Measurements from ENCODE around the gene PLA2G10. TPM values are rescaled to one million over a fixed set of nuclear protein-coding genes. Genes with fewer than 3 reads are reported as not detected.
"Not testable (repeated sequence)": the region's sequence is repeated elsewhere in the genome, so short reads cannot be mapped to it uniquely, and the experiment has no call there.

The PLA2G10 gene
- total RNA-seq, 1 donor from 2014 or later, result not detected

GRCh38 chr16:14668556-14669223 is 25.4 kb downstream of the PLA2G10 start:
- FAIRE-seq, result no peak
- no peak for DNase-seq (ENCODE audit: low spot score in 2 of 2)

- FAIRE-seq (no peak), DNase-seq (ENCODE audit: low spot score in 2 of 2) (no peak)
These were observed 26.5 kb downstream of the PLA2G10 start for GRCh38 chr16:14667347-14668266.

DNA sequence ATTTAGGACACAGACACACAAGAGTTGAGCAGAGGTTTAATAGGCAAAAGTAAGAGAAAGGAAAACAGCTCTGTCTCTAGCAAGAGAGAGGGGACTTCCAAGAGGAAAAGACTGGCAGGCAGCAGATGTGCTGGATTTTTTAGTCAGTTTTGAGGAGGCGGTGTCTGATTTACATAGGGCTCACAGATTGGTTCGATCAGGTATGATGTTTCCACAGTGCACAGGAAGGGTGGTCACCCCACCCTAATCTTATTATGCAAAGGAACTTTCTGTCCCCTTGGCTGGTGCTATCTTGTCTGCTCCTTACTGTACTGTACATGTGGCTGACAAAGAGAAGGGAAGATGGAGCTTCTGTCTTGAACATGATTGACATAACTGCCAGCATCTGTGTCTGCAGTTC is 36.0 kb downstream of the PLA2G10 start:
- FAIRE-seq (no peak), DNase-seq (ENCODE audit: low spot score in 2 of 2) (no peak)

- FAIRE-seq (no peak), DNase-seq (ENCODE audit: low spot score in 2 of 2) (no peak)
These were observed 41.4 kb downstream of the PLA2G10 start for GRCh38 chr16:14652726-14653125.

GRCh38 chr16:14650629-14651028 is 43.5 kb downstream of the PLA2G10 start:
- FAIRE-seq (no peak), DNase-seq (ENCODE audit: low spot score in 2 of 2) (no peak)

GRCh38 chr16:14649816-14650215 is 44.3 kb downstream of the PLA2G10 start:
- FAIRE-seq (no peak), DNase-seq (ENCODE audit: low spot score in 2 of 2) (no peak)

GRCh38 chr16:14641926-14642325 is 52.2 kb downstream of the PLA2G10 start:
- DNase-seq (ENCODE audit: low spot score in 2 of 2) (no peak), FAIRE-seq (no peak)

- DNase-seq (ENCODE audit: low spot score in 2 of 2) (no peak), FAIRE-seq (no peak)
These were observed 52.9 kb downstream of the PLA2G10 start for GRCh38 chr16:14641206-14641605.

GRCh38 chr16:14640538-14640937 is 53.6 kb downstream of the PLA2G10 start:
- FAIRE-seq (no peak), DNase-seq (ENCODE audit: low spot score in 2 of 2) (no peak)

DNA sequence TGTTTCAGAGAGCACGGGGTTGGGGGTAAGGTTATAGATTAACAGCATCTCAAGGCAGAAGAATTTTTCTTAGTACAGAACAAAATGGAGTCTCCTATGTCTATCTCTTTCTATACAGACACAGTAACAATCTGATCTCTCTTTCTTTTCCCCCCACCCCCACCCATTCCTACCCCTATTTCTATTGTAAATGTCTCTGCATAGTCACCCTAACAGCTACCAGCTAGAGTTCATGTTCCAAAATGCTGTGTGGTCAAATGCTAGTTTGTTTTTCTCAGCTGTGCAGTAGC is 57.2 kb downstream of the PLA2G10 start:
- not testable (repeated sequence) for FAIRE-seq; DNase-seq (ENCODE audit: low spot score in 2 of 2)

DNA sequence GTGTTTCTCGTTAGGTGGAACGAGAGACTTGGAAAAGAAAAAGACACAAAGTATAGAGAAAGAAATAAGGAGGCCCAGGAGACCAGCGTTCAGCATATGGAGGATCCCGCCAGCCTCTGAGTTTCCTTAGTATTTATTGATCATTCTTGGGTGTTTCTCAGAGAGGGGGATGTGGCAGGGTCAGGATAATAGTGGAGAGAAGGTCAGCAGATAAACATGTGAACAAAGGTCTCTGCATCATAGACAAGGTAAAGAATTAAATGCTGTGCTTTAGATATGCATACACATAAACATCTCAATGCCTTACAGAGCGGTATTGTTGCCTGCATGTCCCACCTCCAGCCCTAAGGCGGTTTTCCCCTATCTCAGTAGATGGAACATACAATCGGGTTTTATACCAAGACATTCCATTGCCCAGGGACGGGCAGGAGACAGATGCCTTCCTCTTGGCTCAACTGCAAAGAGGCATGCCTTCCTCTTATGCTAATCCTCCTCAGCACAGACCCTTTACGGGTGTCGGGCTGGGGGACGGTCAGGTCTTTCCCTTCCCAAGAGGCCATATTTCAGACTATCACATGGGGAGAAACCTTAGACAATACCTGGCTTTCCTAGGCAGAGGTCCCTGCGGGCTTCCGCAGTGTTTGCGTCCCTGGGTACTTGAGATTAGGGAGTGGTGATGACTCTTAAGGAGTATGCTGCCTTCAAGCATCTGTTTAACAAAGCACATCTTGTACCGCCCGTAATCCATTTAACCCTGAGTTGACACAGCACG is 57.7 kb downstream of the PLA2G10 start:
- not testable (repeated sequence) for DNase-seq (ENCODE audit: low spot score in 2 of 2); FAIRE-seq

GRCh38 chr16:14635395-14636165 is 58.5 kb downstream of the PLA2G10 start:
- FAIRE-seq (no peak), DNase-seq (ENCODE audit: low spot score in 2 of 2) (no peak)

DNA sequence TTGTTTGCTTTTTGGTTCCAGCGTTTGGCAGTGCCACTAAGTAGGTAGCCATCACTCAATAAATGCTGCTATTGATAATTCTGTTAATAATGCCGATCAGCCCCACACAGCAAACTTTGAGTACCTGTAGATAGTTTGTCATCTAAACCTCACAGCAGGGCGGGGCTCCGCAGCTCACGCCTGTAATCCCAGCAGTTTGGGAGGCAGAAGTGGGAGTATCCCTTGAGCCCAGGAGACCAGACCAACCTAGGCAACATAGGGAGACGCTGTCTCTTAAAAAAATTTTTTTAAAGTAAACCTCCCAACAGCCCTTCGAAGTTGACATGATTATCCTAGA is 59.8 kb downstream of the PLA2G10 start:
- DNase-seq (ENCODE audit: low spot score in 2 of 2) (no peak), FAIRE-seq (no peak)

DNA sequence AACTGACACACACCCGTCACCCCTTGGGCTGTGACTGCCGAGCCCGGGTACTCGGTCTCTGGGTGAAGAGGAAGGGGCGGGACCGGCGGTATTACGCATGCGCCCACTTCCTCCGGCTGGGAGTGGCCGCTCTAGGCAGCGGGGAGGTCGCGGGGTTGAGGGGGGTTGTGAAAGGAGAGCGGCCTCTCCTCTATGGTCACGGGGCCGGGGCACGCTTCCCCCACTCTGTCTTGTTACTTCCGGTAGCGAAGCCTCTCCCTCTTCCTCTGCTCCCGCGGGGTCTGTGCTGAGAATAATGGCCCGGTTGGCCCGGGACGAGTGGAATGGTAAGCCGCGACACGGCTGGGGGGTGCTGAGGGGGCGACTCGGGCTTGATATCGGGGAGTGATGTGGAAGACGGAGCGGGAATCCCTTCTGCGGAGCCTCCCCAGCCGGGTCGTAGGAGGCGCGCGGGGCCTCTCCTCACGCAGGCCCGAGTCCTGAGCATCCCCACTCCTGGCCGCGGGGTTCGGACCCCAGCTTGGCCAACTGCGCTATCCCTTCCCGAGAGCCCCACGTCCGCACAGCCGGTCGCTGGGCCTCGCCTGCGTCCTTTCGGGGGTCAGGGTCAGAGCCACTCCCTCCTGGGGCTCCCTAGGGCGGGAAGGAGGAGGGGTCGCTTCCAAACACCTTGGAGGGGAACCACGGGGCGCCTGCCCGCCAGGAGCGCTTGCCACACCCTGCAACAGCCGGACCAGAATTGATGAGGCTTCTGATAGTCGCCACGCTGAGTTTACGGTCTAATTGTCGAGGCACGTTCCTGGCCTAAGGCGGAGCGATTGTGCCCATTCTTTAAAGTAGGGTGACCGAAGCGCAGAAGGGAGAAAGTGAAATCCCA is 61.2 kb downstream of the PLA2G10 start, which contains the start of gene BFAR:
BFAR (plus strand) TSS at position 259 of the 877 bp plus-strand sequence. CDS start 11,396 bp downstream, outside the sequence.
- FAIRE-seq, result no peak
- DNase-seq (ENCODE audit: low spot score in 2 of 2), result peak; percentile 90 to 92

DNA sequence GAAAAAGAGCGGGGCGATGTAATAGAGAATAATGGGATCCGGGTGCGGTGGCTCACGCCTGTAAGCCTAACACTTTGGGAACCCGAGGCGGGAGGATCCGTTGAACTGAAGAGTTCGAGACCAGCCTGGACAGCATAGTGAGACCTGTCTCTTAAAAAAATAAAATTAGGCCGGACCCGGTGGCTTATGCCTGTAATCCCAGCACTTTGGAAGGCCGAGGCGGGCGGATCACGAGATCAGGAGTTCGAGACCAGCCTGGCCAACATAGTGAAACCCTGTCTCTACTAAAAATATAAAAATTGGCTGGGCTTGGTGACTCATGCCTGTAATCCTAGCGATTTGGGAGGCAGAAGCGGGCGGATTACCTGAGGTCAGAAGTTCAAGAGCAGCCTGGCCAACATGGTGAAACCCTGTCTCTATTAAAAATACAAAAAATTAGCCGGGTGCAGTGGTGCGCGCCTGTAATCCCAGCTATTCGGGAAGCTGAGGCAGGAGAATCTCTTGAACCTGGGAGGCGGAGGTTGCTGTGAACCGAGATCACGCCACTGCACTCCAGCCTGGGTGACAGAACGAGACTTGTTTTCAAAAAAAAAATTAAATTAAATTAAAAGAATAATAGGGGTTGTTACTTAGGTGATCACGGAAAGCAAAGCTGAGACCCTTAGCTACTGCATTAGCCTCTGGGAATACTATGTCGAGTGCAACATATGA is 63.3 kb downstream of the PLA2G10 start:
- FAIRE-seq; DNase-seq (ENCODE audit: low spot score in 2 of 2): not testable (repeated sequence)

DNA sequence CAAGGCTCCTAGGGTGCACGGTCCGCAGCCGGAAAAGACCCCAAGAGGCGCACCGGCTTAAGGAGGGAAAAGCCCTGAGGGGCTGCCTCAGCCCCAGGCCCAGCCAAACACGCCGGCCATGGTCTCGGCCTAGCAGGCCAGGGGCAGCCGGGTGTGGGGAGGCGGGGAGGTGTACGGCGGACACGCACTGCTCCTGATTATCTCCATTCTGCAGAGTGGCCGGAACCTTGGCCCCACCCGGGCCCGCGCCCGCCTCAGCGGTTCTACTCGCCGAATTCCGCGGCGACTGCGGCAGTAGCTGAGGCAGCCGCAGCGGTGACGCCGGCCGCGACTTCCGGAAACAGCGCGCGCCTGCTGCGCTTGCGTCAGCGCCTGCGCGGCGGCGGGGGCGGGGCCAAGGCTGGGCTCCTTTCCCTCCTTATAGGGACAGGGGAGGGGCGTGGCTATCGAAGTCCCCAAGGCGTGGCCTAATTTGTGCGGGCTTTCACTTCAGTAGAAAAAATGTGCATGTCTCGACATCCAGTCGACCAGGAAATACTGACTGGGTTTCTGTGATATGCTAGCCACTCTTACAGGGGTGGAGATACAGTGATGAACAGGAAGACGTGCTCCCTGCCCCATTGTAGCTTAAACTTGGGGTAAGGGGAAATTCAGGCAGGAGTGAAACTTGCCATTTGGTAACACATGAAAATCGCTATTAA is 64.0 kb downstream of the PLA2G10 start, which contains the start of gene PARN:
PARN (minus strand) TSS at position 342 of the 701 bp plus-strand sequence; CDS start at position 207, 135 bp downstream.
- DNase-seq (ENCODE audit: low spot score in 2 of 2), result peak; percentile 96 to 98
- no peak for FAIRE-seq

GRCh38 chr16:14629612-14629918 is 64.5 kb downstream of the PLA2G10 start:
- DNase-seq (ENCODE audit: low spot score in 2 of 2), result no peak
- FAIRE-seq, result no peak

Data from frontal cortex (tissue), 4 donors.